Stimulated activated CD4-positive, alpha-beta T cell treated with anti-CD3 and anti-CD28 coated beads, TNF-alpha, amount 100 ng/mL, for 48 hours (primary cell): Measurements from ENCODE around the gene MRPL46.

Source experiments
- DNase-seq, 3 donors: peaks; one replicate each; pipeline ENCODE4 v3.0.0-alpha.2; 2020; ENCODE audit warnings: low read depth in 3 of 3

The MRPL46 gene

DNA sequence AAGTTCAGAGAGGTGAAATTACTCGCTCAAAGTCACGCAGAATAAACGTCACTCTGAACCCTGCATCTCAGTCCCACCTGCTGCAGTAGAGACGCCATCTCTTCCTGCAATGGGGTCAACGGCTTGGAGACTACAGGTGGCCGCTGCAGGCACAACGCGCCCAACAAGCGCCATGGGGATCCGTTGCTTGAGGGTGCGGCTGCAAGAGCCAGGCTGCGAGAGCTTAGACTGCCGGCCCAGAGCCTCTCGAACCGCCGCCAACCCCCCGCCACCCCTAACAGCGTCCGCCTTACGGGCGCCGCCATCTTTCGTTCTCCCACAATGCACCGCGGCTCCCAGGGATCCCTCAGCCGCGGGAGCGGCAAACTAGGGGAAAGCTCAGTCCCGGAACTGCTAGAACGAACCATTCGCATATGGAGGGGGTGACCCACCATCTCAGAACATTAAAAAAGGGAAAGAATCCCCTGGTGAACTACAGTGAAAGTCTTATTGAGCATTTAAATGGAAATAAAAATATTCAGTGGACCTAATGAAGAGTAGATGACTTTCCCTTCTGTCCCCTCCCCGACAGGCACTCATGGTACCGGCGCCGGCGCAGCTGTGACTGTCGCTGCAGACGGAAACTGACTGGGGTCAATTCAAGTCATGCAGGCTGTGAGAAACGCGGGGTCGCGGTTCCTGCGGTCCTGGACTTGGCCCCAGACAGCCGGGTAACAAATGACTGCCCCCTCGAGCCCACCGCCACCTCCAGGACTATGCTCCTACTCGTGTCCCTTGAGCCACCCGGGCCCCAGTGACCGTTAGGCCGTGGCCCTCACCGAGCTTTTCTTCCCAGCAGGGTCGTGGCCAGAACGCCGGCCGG, at the start of gene MRPL46, which contains the start of gene MRPS11:
TSS of gene MRPL46 (minus strand) at position 316 of the 862 bp plus-strand sequence. CDS start at position 305, 11 bp downstream.
TSS of gene MRPS11 (plus strand) at position 636 of the 862 bp plus-strand sequence. CDS start at position 646, 10 bp downstream.
- peak; percentile 79 to 92 (median 81) for DNase-seq

DNA sequence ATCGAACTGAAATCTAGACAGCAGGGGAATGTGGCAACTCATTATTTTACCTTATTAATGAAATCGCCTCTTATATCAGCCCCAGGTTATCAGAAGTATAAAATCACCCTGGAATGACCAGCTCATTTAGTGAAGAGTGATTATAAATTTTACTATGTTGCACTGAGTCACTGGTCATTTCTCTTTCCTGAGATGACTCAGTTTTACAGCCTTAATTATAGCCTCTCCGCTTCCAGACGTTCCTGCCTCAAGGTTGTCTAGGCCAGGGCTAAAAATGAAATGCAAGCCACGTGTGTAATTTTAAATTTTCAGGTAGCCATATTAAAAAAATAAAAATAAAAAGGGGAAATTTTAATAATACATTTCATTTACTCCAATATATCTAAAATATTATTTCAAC, 46.0 kb upstream of the MRPL46 start:
- DNase-seq: no peak

DNA sequence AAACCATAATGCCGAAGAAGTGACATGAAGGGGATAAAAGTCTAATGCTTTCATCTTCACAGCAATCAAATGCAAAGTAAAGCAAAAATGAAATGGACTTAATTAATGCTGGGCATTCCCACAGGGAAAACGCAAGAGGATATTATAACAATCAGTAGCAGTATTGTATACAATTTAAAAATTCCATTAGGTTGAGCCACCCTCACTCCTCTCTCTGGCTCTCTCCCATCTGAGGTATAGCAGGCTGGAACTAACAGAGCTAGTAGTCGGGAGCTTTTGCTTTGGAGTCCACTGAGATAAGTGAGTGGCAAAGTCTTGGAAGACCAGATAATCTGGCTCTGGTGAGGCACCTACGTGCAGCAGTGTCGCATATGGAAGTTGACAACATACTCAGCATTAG, 45.4 kb upstream of the MRPL46 start:
- no peak for DNase-seq

DNA sequence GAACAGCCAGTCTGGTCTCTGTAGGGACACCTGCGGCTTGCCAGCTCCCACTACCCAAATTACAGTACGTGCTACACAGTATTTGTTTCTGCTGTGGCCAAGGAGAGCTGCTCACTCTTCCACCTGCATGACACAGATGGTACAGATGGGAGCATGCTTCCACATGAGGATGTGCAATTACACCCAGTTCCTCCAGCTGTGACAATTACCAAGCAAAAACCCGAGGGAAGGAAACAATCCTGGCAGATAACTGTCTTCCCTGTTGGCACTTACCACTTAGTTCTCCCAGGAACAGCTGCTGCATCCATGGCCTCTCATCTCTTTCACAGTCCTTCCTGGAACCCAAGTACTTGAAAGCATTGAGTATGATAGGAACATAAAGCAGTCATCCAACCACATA, 44.9 kb upstream of the MRPL46 start:
- DNase-seq: no peak

DNA sequence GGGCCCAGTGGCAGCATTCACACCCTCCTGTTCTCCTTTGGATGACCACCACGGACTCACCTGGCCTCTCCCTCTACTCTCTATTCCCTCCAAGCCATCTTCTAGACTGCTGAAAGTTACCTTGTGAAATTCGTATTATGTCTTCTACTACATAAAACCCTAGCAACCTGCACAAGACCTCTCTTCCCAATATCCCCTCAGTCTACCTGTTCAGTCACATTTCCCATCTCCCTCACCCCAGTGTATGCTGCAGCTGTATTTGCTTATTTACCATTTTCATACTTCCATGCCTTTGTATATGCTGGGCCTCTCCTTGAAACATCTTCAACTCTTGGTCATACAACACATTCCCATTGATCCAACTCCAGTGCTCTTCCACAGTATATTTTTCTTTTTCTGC, 44.0 kb upstream of the MRPL46 start:
- no peak for DNase-seq

DNA sequence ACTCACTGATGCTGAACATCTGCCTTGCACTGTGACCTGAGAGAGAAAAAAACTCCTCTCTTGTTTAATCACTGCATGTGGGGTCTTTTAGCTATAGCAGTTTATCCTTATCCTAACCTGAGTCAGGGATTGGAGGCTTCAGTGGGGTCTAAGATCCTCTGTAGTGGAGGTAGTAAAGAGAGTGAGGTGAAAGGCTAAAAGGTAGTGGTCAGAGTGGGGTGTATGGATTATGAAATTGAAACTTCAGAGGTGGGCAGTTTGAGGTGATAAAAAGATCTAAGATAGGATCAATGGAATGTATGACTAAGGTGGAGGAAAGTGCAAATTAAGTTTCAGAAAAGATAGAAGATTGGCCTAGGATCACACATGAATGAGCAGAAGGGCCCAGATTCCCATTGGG, 42.8 kb upstream of the MRPL46 start:
- no peak for DNase-seq

DNA sequence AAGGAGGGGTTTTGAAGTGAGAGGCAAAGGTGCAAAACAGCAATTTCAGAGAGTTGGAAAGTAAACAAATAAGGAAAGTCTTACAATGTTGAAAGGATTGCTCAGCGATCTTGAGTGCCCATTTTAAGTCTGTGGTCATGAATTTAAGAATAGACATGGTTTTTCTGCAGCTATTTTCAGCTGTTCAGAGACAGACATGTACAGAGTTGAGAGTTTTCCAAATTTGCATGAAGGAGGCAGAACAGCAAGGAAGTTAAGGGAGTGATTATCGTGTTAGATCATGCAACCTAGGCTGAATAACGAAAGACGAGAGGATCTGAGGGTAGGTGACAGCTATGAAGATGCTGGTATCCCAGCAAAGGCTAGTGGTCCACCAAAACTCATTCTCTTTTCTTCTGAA, 42.1 kb upstream of the MRPL46 start:
- no peak for DNase-seq

DNA sequence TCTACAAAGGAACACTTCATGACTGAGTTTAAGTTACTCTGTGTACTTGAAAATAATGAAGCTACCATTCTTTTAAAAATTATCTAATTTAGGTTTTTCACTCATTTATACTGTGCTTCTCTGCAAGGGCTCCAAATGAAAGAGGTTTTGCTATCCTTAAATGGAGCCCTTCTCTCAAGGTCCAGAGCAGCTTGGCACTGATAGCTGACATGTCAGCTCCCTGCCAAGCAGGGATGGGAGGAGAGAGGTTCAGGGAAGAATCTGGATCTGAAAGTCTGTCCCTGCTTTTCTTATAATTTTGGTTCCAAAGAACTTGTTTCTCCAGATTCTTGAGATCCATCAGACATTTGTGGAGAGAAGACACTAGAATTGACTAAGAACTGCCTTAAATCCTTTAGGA, 39.4 kb upstream of the MRPL46 start:
- DNase-seq: no peak

DNA sequence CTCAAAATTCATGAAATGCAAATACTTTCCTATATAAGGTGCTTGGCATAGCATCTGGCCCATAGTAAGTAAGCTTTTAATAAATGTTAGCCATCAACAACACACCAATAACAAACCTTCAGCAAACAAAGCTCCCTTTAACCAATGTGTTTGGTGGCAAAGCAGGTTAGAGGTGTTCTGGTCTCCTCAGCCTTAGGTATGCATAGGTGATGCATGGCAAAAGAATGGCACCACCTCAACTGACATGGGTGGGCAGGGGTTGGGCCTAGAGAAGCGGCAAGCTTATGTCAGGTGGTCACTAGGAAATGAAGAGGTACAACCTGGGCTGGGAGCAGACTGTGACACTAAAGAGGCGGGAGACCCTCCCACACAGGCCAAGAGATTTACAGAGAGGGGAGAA, 38.5 kb upstream of the MRPL46 start:
- DNase-seq: no peak

DNA sequence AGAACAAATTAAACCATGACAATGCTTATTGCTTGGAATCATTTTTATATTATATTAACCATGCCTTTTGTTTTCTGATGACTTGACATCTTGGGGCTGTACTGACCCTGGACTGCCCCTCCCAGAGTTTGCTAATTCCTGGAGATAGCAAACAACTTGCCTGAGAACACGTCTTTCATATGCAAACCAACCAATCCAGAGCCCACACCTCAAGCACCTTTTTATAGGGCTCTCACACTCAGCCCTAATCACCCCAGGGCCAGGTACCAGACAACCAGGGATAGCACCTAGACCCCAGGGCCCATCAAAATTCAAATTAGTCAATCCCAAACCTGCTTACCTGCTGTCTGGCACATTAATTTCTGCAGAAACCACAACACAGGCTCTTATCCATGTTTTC, 37.3 kb upstream of the MRPL46 start:
- no peak for DNase-seq

DNA sequence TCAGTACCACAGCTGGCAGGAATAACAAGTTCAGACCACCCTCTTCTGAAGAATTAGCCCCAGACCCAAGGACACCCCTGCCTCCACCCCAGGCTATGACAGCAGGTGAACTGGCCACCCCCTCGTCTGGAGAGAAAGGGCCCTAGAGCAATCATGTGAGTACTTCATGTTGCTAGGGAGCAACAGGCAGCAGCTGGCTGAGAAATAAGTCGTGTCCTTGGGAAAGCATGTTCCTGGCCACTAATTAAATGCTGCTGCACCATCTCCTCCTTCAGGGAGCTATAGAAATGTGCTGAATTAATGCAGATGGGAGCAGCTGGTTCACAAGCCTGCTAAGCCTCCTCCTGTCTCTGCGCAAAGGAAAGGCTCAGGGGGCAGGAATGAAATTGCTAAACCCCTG, 31.8 kb upstream of the MRPL46 start:
- DNase-seq: no peak

DNA sequence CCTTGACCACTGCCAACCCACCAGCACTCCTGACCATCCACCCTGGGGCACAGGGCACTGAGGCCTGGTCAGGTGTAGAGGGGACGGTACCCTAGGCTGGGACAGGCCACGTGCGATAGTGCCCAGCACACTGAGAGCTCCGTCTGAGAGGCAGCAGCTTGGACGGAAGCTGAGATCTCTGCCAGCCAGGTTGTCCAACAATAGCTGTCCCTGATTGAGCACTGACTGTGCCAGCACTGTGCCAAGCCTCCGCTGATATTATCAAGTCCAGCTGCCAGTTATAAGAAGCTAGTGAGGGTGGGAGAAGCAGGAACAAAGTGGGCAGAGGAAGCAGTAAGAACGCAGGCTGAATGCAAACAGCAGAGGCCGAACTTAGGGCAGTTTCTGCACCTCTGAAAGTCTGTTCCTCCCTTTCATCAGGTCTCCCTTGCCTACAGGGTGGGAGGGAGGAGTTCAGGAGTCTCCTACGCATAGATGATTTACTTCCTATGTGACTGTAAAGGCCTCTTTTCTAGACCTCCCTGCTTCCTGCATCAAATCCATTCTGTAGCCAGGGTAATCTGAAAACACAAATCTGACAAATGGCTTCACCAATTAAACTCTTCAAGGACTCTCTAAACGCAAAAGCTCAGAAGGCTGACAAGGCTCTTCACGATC, 30.0 kb upstream of the MRPL46 start:
- DNase-seq: no peak

DNA sequence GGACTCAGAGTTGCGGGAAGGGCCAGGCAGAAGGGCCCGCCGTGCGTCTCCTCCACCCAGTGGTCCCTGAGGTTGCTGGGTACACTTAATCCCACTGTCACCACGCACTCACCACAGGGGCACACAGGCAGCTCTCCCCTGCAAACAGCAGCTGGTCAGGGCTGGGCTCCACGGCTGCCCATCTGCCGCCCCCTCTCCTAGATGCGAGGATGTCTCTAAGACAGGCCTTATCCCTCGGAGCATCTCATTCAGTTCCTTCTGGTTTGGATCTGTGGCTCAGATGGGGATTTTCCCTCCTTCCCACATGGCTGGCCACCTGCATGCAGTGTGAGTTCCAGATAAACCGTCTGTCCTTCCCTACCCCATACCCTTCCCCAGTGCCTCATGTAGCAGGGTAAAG, 26.7 kb upstream of the MRPL46 start:
- no peak for DNase-seq

DNA sequence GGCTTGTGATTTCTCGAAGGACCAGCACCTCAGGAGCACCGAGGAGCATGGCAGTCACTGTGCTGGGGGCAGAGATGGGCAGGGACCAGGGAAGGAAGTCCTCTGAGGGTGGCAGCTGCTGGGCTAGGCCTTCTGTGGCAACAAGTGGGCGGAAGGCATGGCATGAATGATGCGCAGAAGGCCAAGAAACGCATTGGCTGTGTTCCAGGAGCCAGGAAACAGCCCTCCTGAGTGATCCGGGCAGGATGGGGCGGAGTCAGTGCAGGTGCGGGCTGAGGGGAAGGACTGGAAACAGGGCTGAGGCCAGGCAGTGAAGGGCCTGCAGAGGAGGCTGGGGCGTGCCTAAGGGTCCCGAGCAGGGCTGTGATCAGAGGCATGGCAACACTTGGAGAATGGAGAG, 24.0 kb upstream of the MRPL46 start:
- no peak for DNase-seq

DNA sequence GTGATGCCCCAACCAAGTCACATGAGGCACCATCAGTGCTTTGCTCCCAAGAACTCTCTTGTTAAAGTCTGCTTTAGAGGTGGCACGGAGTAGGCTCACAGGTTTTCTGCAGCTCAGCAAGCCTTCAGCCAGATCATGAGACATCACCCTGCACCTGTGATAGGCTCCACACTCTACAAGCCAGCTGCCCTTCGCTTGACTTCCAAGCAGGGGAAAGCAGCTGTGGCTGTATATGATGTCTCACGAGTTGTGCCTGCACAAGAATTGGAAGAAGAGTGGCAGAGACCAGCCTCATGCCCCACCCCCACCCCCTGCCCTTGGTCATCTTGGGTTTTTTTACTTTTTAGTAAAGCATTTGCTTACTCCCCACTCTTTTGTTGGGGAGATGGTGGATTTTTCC, 22.8 kb upstream of the MRPL46 start:
- DNase-seq: no peak

DNA sequence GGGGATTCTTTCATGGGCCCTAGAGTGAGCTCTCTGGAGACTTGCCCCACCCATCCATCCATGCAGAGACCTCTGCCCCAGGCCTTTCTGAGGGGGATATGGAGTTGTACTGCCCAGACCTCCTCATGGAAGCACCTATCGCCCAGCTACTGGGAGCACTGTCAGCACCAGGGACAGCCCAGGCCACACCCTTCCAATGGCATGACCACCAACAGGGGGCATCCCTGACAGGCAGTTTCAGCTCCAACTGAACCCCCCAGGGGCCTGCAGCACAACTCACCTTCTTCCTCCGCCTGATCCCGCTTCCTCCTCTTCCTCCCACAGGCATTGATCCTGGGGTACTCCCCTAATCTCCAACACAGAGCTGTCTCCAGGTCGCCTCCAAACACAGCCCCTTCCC, 22.1 kb upstream of the MRPL46 start:
- no peak for DNase-seq

DNA sequence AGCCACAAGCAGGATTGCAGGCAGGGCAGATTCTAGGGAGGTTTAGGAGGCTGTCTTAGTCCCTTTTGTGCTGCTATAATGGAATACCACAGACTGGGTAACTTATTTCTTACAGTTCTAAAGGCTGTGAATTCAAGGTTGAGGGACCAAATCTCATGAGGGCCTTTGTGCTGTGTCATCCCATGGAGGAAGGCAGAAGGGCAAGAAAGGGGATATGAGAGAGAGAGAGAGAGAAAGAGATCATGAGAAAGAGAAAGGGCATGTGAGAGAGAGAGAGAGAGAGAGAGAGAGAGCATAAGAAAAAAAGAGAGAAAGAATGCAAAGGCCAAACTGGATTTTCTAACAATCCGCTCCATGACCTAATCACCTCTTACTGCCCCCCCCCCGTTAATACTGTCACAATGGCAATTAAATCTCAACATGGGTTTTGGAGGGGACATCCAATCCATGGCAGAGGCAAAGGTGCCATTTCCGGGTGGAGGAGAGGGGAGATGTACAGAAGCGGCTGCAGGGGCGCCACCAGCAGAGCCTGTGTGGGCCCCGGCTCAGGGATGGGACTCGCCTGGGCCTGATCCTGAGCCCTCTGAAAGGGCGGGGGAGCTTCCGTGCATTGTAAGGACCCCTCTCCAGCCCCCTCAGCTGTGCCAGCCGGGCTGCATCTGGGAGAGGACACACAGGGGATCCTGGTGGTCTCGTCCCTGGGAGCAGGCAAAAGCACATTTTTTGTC, 20.8 kb upstream of the MRPL46 start:
- no peak for DNase-seq

DNA sequence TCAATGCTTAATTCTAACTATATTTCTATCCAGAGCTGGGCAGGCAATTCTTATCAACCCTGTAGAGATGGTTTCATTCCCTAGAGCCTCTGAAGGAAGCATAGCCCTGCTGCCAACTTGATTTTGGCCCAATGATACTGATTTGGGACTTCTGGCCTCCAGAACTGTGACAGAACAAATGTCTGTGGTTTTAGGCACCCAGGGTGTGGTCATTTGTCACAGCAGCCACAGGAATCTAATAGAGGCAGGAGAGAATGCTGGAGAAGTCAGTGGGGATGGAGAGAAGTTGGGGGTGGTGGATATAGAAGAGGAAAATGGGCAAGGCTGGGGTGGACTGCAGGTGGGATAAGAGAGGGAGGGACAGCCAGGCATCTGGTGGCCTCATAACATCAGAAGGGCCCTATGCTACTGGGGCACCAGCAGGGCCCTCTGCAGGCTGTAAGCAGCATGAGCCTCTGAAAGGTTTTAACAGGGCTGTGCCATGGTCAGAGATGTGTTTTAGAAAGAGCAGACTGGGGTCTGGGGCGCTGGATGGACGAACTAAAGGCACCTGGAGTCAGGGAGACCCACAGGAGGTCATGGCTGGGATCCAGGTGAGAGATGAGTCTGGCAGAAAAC, 20.1 kb upstream of the MRPL46 start:
- DNase-seq: no peak

DNA sequence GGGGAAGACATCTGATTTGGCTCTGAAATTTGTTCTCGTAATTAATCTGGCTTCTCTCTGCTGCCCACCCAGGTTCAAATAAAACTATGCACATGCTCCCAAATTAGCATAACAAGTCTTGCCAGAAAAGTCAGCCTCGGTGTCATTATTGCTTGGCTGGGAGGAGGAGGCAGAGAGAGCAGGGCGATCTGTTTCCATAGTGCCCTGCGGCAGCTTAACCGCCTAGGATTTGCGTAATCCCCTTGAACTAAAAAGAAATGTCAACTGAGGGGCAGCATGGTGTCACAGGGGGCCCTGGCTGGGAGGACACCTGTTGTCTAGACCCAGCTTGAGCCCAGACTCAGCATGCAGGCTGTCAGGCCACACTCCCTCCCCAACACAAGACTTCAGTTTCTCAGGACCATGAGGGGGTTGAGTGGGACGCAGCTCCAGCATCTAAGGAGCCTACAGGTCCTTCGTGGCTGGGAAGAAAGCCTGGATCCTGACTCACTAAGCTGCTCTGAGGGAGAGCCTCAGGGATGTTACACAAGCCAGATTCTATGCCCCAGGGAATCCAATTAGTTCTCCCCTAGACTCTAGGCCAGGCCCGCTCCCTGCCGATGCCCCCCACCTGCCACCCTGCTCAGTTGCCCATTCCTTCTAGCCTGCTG, 17.6 kb upstream of the MRPL46 start:
- no peak for DNase-seq

DNA sequence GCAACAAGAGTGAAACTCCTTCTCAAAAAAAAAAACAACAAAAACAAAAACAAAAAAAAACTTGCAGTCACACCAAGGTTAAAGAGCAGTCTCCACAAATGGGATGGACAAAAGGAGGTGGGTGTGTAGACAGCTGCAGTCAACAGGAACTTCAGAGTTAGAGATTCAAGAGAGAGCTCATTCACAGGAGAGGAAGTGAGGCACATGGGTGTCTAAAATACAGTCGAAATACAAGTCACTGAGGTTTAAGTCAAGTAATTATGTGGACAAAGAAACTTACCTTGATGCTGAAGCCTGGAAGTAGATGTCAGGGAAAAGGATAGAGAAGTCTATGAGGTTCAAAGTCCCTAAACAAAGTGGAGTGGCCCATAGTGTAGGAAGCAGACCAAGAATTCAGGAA, 15.1 kb upstream of the MRPL46 start:
- DNase-seq: no peak

DNA sequence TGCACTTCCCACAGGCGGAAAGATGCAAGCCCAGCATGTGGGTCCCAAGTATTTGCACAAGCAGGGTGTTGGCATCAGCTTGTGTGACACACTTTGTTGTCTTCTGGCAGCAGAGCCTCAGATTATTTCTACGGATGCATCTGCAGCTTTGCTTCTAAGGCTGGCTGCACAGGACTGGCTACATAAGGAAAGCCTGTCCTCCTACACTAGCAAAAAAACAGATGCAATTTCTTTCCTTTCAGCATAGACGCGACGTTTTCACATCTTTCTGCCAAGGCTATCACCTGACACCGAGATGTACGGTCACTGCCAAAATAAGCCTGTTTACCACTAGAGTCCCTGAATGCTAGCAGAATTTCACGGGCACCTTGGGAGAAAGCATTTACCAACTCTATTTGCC, 13.8 kb upstream of the MRPL46 start:
- no peak for DNase-seq

DNA sequence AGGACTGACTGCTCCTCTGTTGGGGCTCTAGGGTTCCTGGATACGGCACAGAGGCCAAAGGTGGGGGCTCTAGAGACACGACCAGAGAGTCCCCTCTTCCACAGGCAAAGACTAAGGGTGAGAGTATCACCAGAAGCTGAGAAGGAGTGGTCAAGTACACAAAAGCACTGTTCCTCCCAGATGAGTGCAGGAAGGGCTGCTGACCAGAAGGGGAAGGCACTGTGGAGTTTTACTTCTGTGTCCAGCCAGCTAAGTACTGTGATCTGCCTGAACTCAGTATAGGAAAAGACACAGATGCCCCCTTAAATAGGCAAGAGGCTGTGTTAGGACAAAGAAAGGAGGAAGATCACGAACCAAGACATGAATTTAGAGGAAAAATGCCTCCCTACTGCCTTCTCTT, 12.0 kb upstream of the MRPL46 start:
- no peak for DNase-seq
